Heart left ventricle (tissue), 13 donors: ENCODE results near the gene ILF2.

Experiments
- CTCF ChIP-seq, 12 donors: fragments of 200-600 bp; sonication (generic) in 4 of 12; IDR thresholded peaks; one replicate each; pipeline versions ENCODE4 v1.5.0 to v1.8.0; 2018 to 2022; ENCODE audit warnings: antibody characterized with exemption in 12 of 12, mild to moderate bottlenecking in 5 of 12
- POLR2A ChIP-seq, 2 donors: fragments of 450-650 bp; IDR thresholded peaks; one replicate each; pipeline ENCODE4 v1.6.1; 2017; ENCODE audit warnings: antibody characterized with exemption in 2 of 2, mild to moderate bottlenecking in 2 of 2, moderate library complexity in 2 of 2
- donor health status: ischemic (EF 13 %, LVEDD 7.1; RV severe dilation, severe dysfunction).
- donor health status: DM: no; HTN: yes; CAD: no.
- donor health status: DM: no; HTN: no; CAD: no.
- donor health status: ischemic (EF 25% LVEDD 6.9; RV normal size, moderate dysfunction).
- donor health status: ischemic (EF 25% LVEDD 5.7; RV mildly dilated, moderate dysfunction).
- donor health status: ischemic (EF 35%, LVEDD 5.7; RV mildly dilated, moderate dysfunction).
- donor health status: nonischemic (EF 11% LVEDD 7.7; RV severe dilation, severe dysfunction).
- donor health status: DM: yes; HTN: yes; CAD: no.
- donor health status: PGD.
- donor health status: ischemic (EF 29% LVEDD 5.4; RV normal size, mild dysfunction).
- donor health status: nonischemic (EF 23%, LVEDD 6.1; RV moderate dilation, normal function).

- no peak for TF ChIP-seq POLR2A (IDR thresholded peaks at IDR 0.05)
- TF ChIP-seq CTCF (IDR thresholded peaks at IDR 0.05): no peak
Measured at GRCh38 chr1:153669606-153670005, 1.2 kb downstream of the ILF2 start.
